K562 (cell line): ENCODE results near the gene SUGT1. TPM values are rescaled to one million over a fixed set of nuclear protein-coding genes. Genes with fewer than 3 reads are reported as not detected.

Experiments used
- ATAC-seq: fragments of 200-7000 bp; cut with Tn5 transposase; 3 replicates; pipeline ENCODE4 v1.9.1; 2020; ENCODE audit warnings: moderate library complexity
- BruUV-seq: library from RNA; stranded (reverse); fragments of 400-500 nt; replicated peaks from 2 replicates; lab custom pipeline; 2021; lab: Mats Ljungman, UMichigan
- CTCF ChIA-PET: fragments of 300-600 bp; formaldehyde crosslinking; extraction: SDS; loops from one replicate; lab custom pipeline; 2021; ENCODE audit warnings: low intra/inter-chr PET ratio; lab: Yijun Ruan, JAX
- POLR2A ChIA-PET: fragments of 300-600, 350-650 bp; sonication (Branson Sonifier 250); formaldehyde crosslinking; extraction: SDS; loops from one replicate; lab custom pipeline; 2021; ENCODE audit warnings: antibody characterized with exemption, inconsistent platforms; lab: Yijun Ruan, JAX
- DNase-seq, 4 experiments: peaks; one replicate each; pipeline versions ENCODE4 v3.0.0 to v3.0.0-alpha.2; 2011 to 2018; ENCODE audit warnings: low spot score in 3 of 4, mixed read lengths in 3 of 4; ENCODE audit errors: extremely low read depth in 1 of 4
- FAIRE-seq: peaks from 2 replicates; lab custom pipeline; 2011; peaks lifted over from hg19 to GRCh38; lab: Jason Lieb, UNC
- H2AFZ ChIP-seq: 2 replicates; pipeline ENCODE4 v1.6.0; 2011; ENCODE audit warnings: low read depth, low read length, control low read depth, inconsistent platforms
- H3K27ac ChIP-seq: fragments of 200-600 bp; 3 replicates; pipeline ENCODE4 v1.8.0; 2011; ENCODE audit warnings: low read depth, mild to moderate bottlenecking, control low read depth, inconsistent platforms, low read length, moderate library complexity, mixed read lengths; ENCODE audit errors: extremely low read depth
- H3K27me3 ChIP-seq, 2 experiments: fragments of 300-600 bp in 1 of 2; 2 replicates in 1 of 2; 3 replicates in 1 of 2; pipeline versions ENCODE4 v1.6.0 to v1.8.0; 2011; ENCODE audit warnings: inconsistent platforms in 2 of 2, low read length in 2 of 2, mild to moderate bottlenecking in 1 of 2, mixed read lengths in 1 of 2, moderate library complexity in 1 of 2; ENCODE audit not compliant: control insufficient read depth in 2 of 2, insufficient read depth in 2 of 2
- H3K36me3 ChIP-seq: fragments of 300-600 bp; 3 replicates; pipeline ENCODE4 v1.8.0; 2011; ENCODE audit warnings: mild to moderate bottlenecking, low read length, inconsistent platforms; ENCODE audit not compliant: control insufficient read depth, insufficient read depth
- H3K4me1 ChIP-seq, 2 experiments: fragments of 200-600 bp in 1 of 2; replicated peaks in 1 of 2; 2 replicates in 1 of 2; 3 replicates in 1 of 2; pipeline versions ENCODE4 v1.5.1 to v1.8.0; 2011; ENCODE audit warnings: inconsistent platforms in 2 of 2, low read length in 2 of 2, mild to moderate bottlenecking in 1 of 2, mixed read lengths in 1 of 2, moderate library complexity in 1 of 2; ENCODE audit not compliant: control insufficient read depth in 2 of 2, insufficient read depth in 2 of 2
- H3K4me2 ChIP-seq: 2 replicates; pipeline ENCODE4 v1.6.1; 2011; ENCODE audit warnings: low read length, control low read depth, inconsistent platforms, mixed read lengths; ENCODE audit not compliant: insufficient read depth
- H3K4me3 ChIP-seq: fragments of 200-600 bp; sonication (generic), shearing (Covaris generic); 2 replicates; pipeline ENCODE4 v1.5.1; 2016; ENCODE audit warnings: control low read depth, inconsistent platforms
- H3K79me2 ChIP-seq: fragments of 200-600 bp; 3 replicates; pipeline ENCODE4 v1.8.0; 2011; ENCODE audit warnings: low read length, inconsistent platforms; ENCODE audit not compliant: control insufficient read depth, insufficient read depth
- H3K9ac ChIP-seq, 2 experiments: 2 replicates each; pipeline versions ENCODE4 v1.6.0 to v1.6.1; 2011; ENCODE audit warnings: low read depth in 2 of 2, low read length in 2 of 2, control low read depth in 1 of 2, inconsistent platforms in 1 of 2, mild to moderate bottlenecking in 1 of 2, mixed read lengths in 1 of 2; ENCODE audit not compliant: insufficient read depth in 1 of 2
- H3K9me1 ChIP-seq: one replicate; pipeline ENCODE4 v1.6.0; 2011; ENCODE audit warnings: inconsistent platforms, mild to moderate bottlenecking, low read length, moderate library complexity; ENCODE audit not compliant: control insufficient read depth, insufficient read depth
- H3K9me3 ChIP-seq: replicated peaks from 2 replicates; pipeline ENCODE4 v1.5.1; 2011; ENCODE audit warnings: low read depth, low read length, inconsistent platforms; ENCODE audit not compliant: control insufficient read depth, insufficient read depth
- H4K20me1 ChIP-seq: replicated peaks from 2 replicates; pipeline ENCODE4 v1.6.1; 2011; ENCODE audit warnings: low read length, inconsistent platforms, mixed read lengths; ENCODE audit not compliant: control insufficient read depth, insufficient read depth
- DIDO1 ChIP-seq: fragments of 450-650 bp; IDR thresholded peaks from 2 replicates; pipeline ENCODE4 v1.6.1; 2016; ENCODE audit warnings: low read depth, missing biosample characterization, missing genetic modification characterization
- EHMT2 ChIP-seq: fragments of 450-650 bp; IDR thresholded peaks from 2 replicates; pipeline ENCODE4 v1.6.1; 2018; ENCODE audit warnings: antibody characterized with exemption
- GATA2 ChIP-seq: sonication (generic); formaldehyde crosslinking; IDR thresholded peaks from 2 replicates; pipeline ENCODE4 v1.4.0; 2020; ENCODE audit warnings: mild to moderate bottlenecking, missing genetic modification reagents
- ILF3 ChIP-seq: fragments of 450-650 bp; IDR thresholded peaks from 2 replicates; pipeline ENCODE4 v1.6.1; 2018; ENCODE audit warnings: antibody characterized with exemption, mild to moderate bottlenecking, moderate library complexity, borderline replicate concordance
- NCOR1 ChIP-seq: fragments of 450-650 bp; IDR thresholded peaks from 2 replicates; pipeline ENCODE4 v1.6.1; 2016; ENCODE audit warnings: mild to moderate bottlenecking, moderate library complexity
- POLR2AphosphoS2 ChIP-seq: IDR thresholded peaks from 2 replicates; pipeline ENCODE4 v1.6.1; 2012; ENCODE audit warnings: low read length, improper control_type of control experiment
- SMARCE1 ChIP-seq: fragments of 450-650 bp; IDR thresholded peaks from 2 replicates; pipeline ENCODE4 v1.7.1; 2016; ENCODE audit warnings: mild to moderate bottlenecking
- ZNF384 ChIP-seq: IDR thresholded peaks from 2 replicates; pipeline ENCODE4 v1.6.1; 2012; ENCODE audit warnings: low read depth, low read length, improper control_type of control experiment
- ZNF436 ChIP-seq: fragments of 250-450, 450-650 bp; sonication (Bioruptor Pico); formaldehyde crosslinking; IDR thresholded peaks from 2 replicates; pipeline ENCODE4 v1.7.0; 2020; ENCODE audit warnings: mild to moderate bottlenecking
- WGBS: fragments of 100-300 bp; shearing (Covaris generic); methylation state at CpG from one replicate; pipeline ENCODE4 v1.1.6; 2016; ENCODE audit warnings: low coverage, mixed read lengths; ENCODE audit not compliant: insufficient coverage; ENCODE audit errors: missing lambda C conversion rate; 5-methylcytosine and 5-hydroxymethylcytosine counted together
- in situ Hi-C: fragments of 300-500 bp; cut with MboI; formaldehyde crosslinking; loops from 4 replicates; pipeline ENCODE4 v1.15.0; 2018; ENCODE audit warnings: inconsistent platforms, mixed read lengths
- intact Hi-C: fragments of 100-400 bp; cut with micrococcal nuclease; formaldehyde crosslinking; loops from 2 replicates; pipeline ENCODE4 v1.14.2; 2022
- polyA plus RNA-seq, 8 experiments: library from polyadenylated mRNA; depleted of rRNA in 4 of 8; stranded (reverse) in 5 of 8; unstranded in 3 of 8; fragments of >200 nt; fragmentation: Nextera tagmentation in 2 of 8; fragmentation: Illumina TruSeq in 1 of 8; extraction: Ambion mirVana in 2 of 8; extraction: Trizol in 1 of 8; gene quantifications; 2 replicates each; pipeline versions ENCODE4 v1.2.1 to v1.2.3, GENCODE V29; 2011 to 2014; ENCODE audit warnings: inconsistent platforms in 1 of 8, missing spikeins in 1 of 8
- total RNA-seq, 7 experiments: library from RNA; depleted of rRNA in 6 of 7; stranded (reverse); fragments of >200 nt in 6 of 7; fragmentation: Illumina TruSeq in 2 of 7; extraction: Trizol in 2 of 7; gene quantifications; 2 replicates each; pipeline versions ENCODE4 v1.2.1 to v1.2.3, GENCODE V29; 2011 to 2021; ENCODE audit warnings: low replicate concordance in 1 of 7

Gene SUGT1
- total and polyA plus RNA-seq, 9 of the 15 experiments (the other 6 are each of a cell fraction or from before 2014, with no cell fraction given): 38.1 to 67.1 (median 53.8) TPM

DNA sequence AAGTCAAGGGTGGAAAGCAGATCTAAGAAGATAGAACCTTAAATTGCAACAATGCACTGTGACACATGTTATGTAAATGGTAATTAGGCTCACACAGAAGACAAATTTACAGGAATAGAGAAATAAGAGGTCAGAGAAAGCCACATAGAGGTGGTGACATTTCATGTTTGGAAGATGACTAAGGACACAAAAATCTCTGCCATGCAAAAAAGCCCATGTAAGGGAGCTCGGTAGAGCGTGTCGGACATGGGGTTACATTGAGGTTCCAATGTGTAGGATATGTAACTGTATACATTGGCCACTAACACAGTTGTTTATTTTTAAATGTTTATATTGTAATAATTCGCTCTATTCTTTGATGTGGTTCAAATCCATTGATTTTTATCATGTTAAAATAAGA is 33.7 kb downstream of the SUGT1 start:
- peaks cover 48% of the 10 kb centered on the region; the same call in 1 of the 3 replicates for H3K36me3 ChIP-seq
- no peaks in the 10 kb centered on the region for H3K4me1 ChIP-seq
- no TSS peak for BruUV-seq
- H3K9me3 ChIP-seq: no peaks in the 10 kb centered on the region
- POLR2A ChIA-PET: interaction anchor here (1.4 kb wide), 1 partner anchor 34 kb away, joined by 3 read pairs; the partner anchor contains the start of gene SUGT1
- WGBS: 87% methylated on average over 4 of the region's 4 CpGs
- no peak overlapping the region for H3K9ac ChIP-seq
- H2AFZ ChIP-seq: no peak overlapping the region
- no peaks in the 10 kb centered on the region for H3K9me1 ChIP-seq
- no peaks in the 10 kb centered on the region for H3K79me2 ChIP-seq
- no peaks in the 10 kb centered on the region for H4K20me1 ChIP-seq
- TF ChIP-seq DIDO1 (tag) (no peak), ZNF384 (no peak), NCOR1 (no peak), ZNF436 (no peak), EHMT2 (no peak), POLR2AphosphoS2 (no peak), GATA2 (CRISPR knock-in tag) (no peak), ILF3 (no peak), SMARCE1 (no peak)
- TF ChIP-seq, all 486 proteins: peak for 0
- in situ Hi-C loops (no loop called here), intact Hi-C loops (no loop called here)
- CTCF ChIA-PET: no interaction called here
- no peak for DNase-seq
- ATAC-seq: no peak
- Histone ChIP-seq H3K27me3 (no peaks in the 10 kb centered on the region), H3K4me3 (no peak overlapping the region), H3K27ac (no peak overlapping the region), H3K4me2 (no peak overlapping the region)
- no peak for FAIRE-seq
